Neural crest cell (in vitro differentiated cells): Measurements from ENCODE around the gene WDR1. TPM values are rescaled to one million over a fixed set of nuclear protein-coding genes. Genes with fewer than 3 reads are reported as not detected.

Experiments used
- DNase-seq: peaks from one replicate; pipeline ENCODE4 v3.0.0; 2021; ENCODE audit warnings: low read depth, mixed read lengths, low spot score
- H3K27ac Mint-ChIP-seq: one replicate; pipeline ENCODE4 v1.8.0; 2021; ENCODE audit warnings: mild to moderate bottlenecking, mixed read lengths; ENCODE audit not compliant: unreplicated experiment
- H3K27me3 Mint-ChIP-seq: 2 replicates; pipeline ENCODE4 v1.8.0; 2021; ENCODE audit warnings: low read depth, mild to moderate bottlenecking, mixed read lengths
- H3K36me3 Mint-ChIP-seq: 2 replicates; pipeline ENCODE4 v1.8.0; 2021; ENCODE audit warnings: low read depth, mild to moderate bottlenecking, mixed read lengths
- H3K4me1 Mint-ChIP-seq: 2 replicates; pipeline ENCODE4 v1.8.0; 2021; ENCODE audit warnings: mixed read lengths
- H3K4me3 Mint-ChIP-seq: one replicate; pipeline ENCODE4 v1.8.0; 2021; ENCODE audit warnings: mild to moderate bottlenecking, mixed read lengths
- H3K9me3 Mint-ChIP-seq: 2 replicates; pipeline ENCODE4 v1.8.0; 2021; ENCODE audit warnings: mixed read lengths
- CTCF ChIP-seq: fragments of 200-600 bp; sonication (generic); conservative IDR thresholded peaks from 2 replicates; pipeline ENCODE4 v1.5.0; 2021; ENCODE audit warnings: antibody characterized with exemption, mild to moderate bottlenecking
- total RNA-seq: library from RNA; stranded (reverse); gene quantifications from 2 replicates; pipeline ENCODE4 v1.2.1, GENCODE V29; 2021

The WDR1 gene
- total RNA-seq, 1 donor from 2014 or later, result 154 TPM

DNA sequence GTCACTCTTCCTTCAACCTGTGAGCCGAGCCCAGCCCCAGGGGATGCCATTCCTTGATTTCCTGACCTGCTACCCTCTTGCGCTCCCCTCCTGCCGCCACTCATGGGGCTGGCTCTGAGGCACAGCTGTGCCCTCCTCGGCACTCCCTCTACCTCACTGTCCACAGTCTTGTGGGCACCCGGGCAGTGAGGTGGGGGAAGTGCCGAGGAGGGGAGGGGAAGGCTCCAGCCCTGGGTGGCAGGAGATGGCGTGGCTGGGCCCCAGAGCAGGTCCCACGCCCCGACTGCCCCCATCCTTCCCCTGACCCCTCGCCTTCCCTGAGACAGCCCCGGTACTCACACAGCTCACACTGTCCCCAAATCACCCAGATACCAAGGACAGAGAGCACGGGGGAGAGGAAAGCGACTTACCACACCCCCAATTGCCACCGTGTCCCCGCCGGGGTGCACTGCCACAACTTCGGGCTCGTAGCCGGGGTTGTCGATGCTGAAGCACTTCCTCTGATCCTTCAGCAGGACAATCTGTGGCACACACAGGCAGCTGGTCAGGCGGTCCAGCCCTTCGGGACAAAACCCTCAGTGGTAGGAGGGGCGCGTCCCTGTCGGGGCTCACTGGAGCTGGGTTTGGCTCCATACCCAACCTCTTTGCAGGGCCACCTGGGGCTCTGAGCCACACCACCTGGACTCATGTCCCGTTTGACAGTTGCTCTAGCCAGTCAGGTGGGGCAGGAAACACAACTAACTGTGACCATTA lies 37.9 kb downstream of the WDR1 start:
- Mint-ChIP-seq H3K4me1 (no peaks in the 10 kb centered on the region), H3K4me3 (no peak overlapping the region), H3K27me3 (no peaks in the 10 kb centered on the region), H3K27ac (no peak overlapping the region), H3K36me3 (peaks cover 18% of the 10 kb centered on the region), H3K9me3 (no peaks in the 10 kb centered on the region)
- no peak for TF ChIP-seq CTCF
- DNase-seq, result no peak

DNA sequence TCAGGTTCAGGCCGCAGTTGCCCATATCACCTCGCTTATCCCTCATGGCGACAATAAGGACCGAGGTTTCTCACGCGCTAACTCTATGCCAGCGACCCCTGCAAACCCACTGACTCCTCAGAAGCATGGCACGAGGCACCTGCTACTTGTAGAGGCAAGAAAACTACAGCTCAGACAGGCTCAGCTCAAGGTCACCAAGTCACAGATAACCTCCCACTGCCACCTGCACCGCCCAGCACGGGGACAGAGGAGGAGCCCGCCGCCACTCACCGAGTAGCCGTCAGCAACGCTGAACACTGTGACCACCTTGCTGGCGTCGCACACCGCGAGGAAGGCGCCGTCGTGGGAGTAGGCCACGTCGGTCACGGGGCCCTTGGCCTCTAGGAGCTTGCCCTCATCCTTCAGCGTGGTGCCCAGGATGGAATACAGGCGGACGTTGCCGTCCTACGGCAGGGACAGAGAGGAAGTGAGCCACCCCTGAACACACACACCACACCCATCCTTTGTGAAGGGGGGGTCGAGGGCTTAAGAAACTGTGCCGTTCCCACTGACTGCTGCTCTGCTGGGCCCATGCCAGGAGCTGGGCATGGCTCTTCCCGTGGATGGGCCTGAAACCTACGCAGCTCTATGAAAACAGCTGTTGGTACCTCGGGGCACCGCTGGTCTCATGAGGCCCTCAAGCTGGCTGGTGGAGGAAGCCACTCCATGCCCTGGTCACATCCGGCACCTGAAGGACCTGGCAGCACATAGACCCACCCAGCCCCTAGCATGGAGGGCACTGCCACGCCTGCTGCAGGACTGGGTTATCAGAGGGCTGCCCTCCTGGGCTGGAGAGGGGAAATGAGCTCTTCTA lies 38.9 kb downstream of the WDR1 start:
- no peak for DNase-seq
- Mint-ChIP-seq H3K9me3 (no peaks in the 10 kb centered on the region), H3K4me3 (no peak overlapping the region), H3K36me3 (peaks cover 18% of the 10 kb centered on the region), H3K27me3 (no peaks in the 10 kb centered on the region), H3K4me1 (no peaks in the 10 kb centered on the region), H3K27ac (no peak overlapping the region)
- TF ChIP-seq CTCF, result no peak

DNA sequence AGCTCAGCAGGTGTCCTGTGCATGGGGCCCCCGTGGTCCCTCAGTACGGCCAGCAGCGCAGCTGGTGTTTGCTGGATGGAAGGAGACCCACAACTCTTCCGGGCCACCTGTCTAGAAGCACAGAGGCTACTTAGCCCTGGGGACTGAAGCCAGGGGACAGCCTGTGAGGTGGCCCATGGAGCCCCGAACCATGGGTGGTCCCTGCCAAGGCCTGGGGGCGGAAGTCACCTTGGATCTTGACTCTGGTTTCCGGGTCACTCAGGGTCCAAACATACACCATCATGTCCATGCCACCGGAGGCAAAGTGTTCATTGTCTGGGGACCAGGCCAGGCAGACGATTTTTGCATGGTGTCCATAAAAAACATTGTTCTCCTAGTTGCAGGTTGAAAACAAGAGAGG lies 39.5 kb downstream of the WDR1 start:
- Mint-ChIP-seq H3K27ac (no peak overlapping the region), H3K27me3 (no peaks in the 10 kb centered on the region), H3K9me3 (no peaks in the 10 kb centered on the region), H3K4me3 (no peak overlapping the region), H3K36me3 (peaks cover 16% of the 10 kb centered on the region), H3K4me1 (no peaks in the 10 kb centered on the region)
- no peak for DNase-seq
- no peak for TF ChIP-seq CTCF

DNA sequence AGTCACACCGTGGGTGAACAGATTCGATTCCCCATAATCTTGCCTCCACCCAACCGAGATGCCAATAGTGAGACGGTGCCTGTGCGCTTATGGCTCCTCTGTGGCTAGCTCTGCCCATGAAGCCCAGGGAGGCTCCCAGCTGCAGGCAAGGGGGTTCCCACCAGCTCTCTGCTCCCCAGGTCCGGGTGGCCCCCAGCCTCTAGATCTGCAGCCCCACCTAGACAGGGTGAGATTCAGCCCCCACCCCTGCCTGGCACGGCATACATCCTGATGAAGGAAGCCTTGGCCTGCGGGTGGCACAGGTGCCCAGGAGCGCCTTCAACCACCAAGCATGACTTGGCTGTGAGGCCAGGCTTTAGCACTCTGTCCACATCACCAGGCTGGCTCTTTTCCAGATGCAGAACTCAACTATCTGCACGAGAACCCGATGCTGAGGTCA lies 40.6 kb downstream of the WDR1 start:
- Mint-ChIP-seq H3K27ac (no peak overlapping the region), H3K27me3 (no peaks in the 10 kb centered on the region), H3K36me3 (peaks cover 12% of the 10 kb centered on the region), H3K4me1 (no peaks in the 10 kb centered on the region), H3K4me3 (no peak overlapping the region), H3K9me3 (no peaks in the 10 kb centered on the region)
- no peak for TF ChIP-seq CTCF
- DNase-seq, result no peak

DNA sequence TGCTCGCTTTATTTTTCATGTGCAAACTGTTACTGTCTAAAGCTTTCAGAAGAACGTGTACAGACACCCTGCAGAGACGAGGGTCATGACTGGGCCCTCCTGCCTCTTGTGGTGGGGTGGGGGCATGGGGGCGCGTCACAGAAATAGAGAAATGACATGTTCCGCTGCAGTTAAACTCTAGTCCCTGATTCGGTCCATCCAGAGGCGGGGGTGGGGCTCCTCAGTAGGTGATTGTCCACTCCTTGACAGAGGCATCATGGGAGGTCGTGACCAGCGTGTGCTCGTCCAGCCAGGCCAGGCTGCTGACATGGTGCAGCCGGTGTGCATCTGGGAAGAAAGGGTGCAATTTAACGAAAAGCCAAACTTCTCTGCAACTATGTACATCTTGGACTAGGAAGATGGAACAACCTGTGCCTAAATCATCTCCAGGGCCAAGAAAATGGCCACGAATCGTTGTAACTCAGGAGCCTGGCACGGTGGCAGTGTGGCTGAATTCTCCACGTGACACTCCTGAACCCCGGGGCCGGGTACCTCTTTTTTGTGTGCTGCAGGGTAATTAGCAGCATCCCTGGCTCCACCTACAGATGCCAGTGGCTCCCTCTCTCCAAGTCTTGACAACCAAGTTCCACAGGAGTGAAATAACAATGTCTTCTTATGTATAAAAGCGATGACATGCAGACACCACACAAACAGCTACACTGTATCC lies 41.3 kb downstream of the WDR1 start:
- no peak for DNase-seq
- H3K4me1 Mint-ChIP-seq, result no peaks in the 10 kb centered on the region
- H3K4me3 Mint-ChIP-seq, result no peak overlapping the region
- no peaks in the 10 kb centered on the region for H3K27me3 Mint-ChIP-seq
- H3K36me3 Mint-ChIP-seq, result peaks cover 11% of the 10 kb centered on the region
- H3K27ac Mint-ChIP-seq, result no peak overlapping the region
- no peak for TF ChIP-seq CTCF
- H3K9me3 Mint-ChIP-seq, result no peaks in the 10 kb centered on the region
